PC-9 (cell line): ENCODE data around the gene URM1.

Experiments
- CTCF ChIP-seq: fragments of 200-600 bp; sonication (generic); conservative IDR thresholded peaks from 2 replicates; pipeline ENCODE4 v1.6.1; 2017; ENCODE audit warnings: mixed run types, antibody characterized with exemption, mild to moderate bottlenecking, moderate library complexity
- EZH2 ChIP-seq: fragments of 200-600 bp; sonication (generic); IDR thresholded peaks from 2 replicates; pipeline ENCODE4 v1.8.0; 2017; ENCODE audit warnings: antibody characterized with exemption, low read depth

- TF ChIP-seq CTCF: no peak
- TF ChIP-seq EZH2: no peak
Observed at GRCh38 chr9:128405780-128406171, 34.6 kb downstream of the URM1 start.
